Stimulated activated CD8-positive, alpha-beta memory T cell treated with anti-CD3 and anti-CD28 coated beads, Interleukin-7, amount 100 ng/mL, for 1 hour (primary cell): ENCODE results near the gene ERMARD.

ENCODE experiments used
- DNase-seq, 2 donors: peaks; one replicate each; pipeline ENCODE4 v3.0.0-alpha.2; 2020; ENCODE audit warnings: low read depth in 2 of 2

Gene ERMARD

GRCh38 chr6:169783971-169784820 is 32.8 kb downstream of the ERMARD start:
- no peak for DNase-seq

- DNase-seq: no peak
Measured at GRCh38 chr6:169784821-169785340, 33.5 kb downstream of the ERMARD start.

- DNase-seq: no peak
Measured at GRCh38 chr6:169785566-169785965, 34.1 kb downstream of the ERMARD start.

GRCh38 chr6:169786349-169786748 is 34.9 kb downstream of the ERMARD start:
- no peak for DNase-seq

- no peak for DNase-seq
Measured at GRCh38 chr6:169787797-169788196, 36.4 kb downstream of the ERMARD start.

- no peak for DNase-seq
Measured at GRCh38 chr6:169788809-169789145, 37.4 kb downstream of the ERMARD start.

- DNase-seq: no peak
Measured at GRCh38 chr6:169789146-169789943, 37.9 kb downstream of the ERMARD start.

- DNase-seq: peak; percentile 40 to 49
Measured at GRCh38 chr6:169789944-169790927, 38.8 kb downstream of the ERMARD start.

GRCh38 chr6:169791721-169792131 is 40.3 kb downstream of the ERMARD start:
- no peak for DNase-seq

GRCh38 chr6:169792306-169793015 is 41.0 kb downstream of the ERMARD start:
- DNase-seq: no peak

GRCh38 chr6:169793408-169793807 is 42.0 kb downstream of the ERMARD start:
- no peak for DNase-seq

- no peak for DNase-seq
Measured at GRCh38 chr6:169794317-169795055, 43.1 kb downstream of the ERMARD start.

GRCh38 chr6:169795196-169795595 is 43.8 kb downstream of the ERMARD start:
- no peak for DNase-seq

- DNase-seq: no peak
Measured at GRCh38 chr6:169798764-169799473, 47.5 kb downstream of the ERMARD start.

- no peak for DNase-seq
Measured at GRCh38 chr6:169799474-169799926, 48.1 kb downstream of the ERMARD start.

GRCh38 chr6:169800116-169800667 is 48.8 kb downstream of the ERMARD start:
- DNase-seq: no peak

GRCh38 chr6:169800668-169801395 is 49.4 kb downstream of the ERMARD start:
- DNase-seq: no peak

GRCh38 chr6:169801396-169802160 is 50.2 kb downstream of the ERMARD start:
- no peak for DNase-seq
